ENCODE results near the gene BORCS8.

- TF ChIP-seq CTCF (conservative IDR thresholded peaks at IDR 0.05; ENCODE audit: low read depth, low read length) (peak; percentile 94), RFX5 (IDR thresholded peaks at IDR 0.05; ENCODE audit: low read depth, low read length) (no peak), RCOR1 (IDR thresholded peaks at IDR 0.05; ENCODE audit: insufficient replicate concordance, low read length) (no peak), SMC3 (IDR thresholded peaks at IDR 0.05; ENCODE audit: low read depth, low read length) (peak; percentile 79), FOS (IDR thresholded peaks at IDR 0.05; ENCODE audit: low read depth, low read length) (no peak), MAZ (IDR thresholded peaks at IDR 0.05; ENCODE audit: borderline replicate concordance, low read depth, low read length) (peak; percentile 52; the same call in 1 of the 2 replicates), POLR2A (IDR thresholded peaks at IDR 0.05; ENCODE audit: low read depth, low read length) (no peak), NFE2L2 (IDR thresholded peaks at IDR 0.05; ENCODE audit: low read depth, low read length) (no peak), CEBPB (IDR thresholded peaks at IDR 0.05; ENCODE audit: low read depth, low read length) (no peak), MAFK (IDR thresholded peaks at IDR 0.05; ENCODE audit: low read depth, low read length) (no peak), RAD21 (IDR thresholded peaks at IDR 0.05; ENCODE audit: low read length) (peak; percentile 87)
- TF ChIP-seq, protein P1, sequence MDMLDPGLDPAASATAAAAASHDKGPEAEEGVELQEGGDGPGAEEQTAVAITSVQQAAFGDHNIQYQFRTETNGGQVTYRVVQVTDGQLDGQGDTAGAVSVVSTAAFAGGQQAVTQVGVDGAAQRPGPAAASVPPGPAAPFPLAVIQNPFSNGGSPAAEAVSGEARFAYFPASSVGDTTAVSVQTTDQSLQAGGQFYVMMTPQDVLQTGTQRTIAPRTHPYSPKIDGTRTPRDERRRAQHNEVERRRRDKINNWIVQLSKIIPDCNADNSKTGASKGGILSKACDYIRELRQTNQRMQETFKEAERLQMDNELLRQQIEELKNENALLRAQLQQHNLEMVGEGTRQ (IDR thresholded peaks at IDR 0.05; ENCODE audit: low read depth, low read length) = no peak
These were observed 46.0 kb downstream of the BORCS8 start for GRCh38 chr19:19145684-19146608.

All from IMR-90 (cell line).